GM12873 (cell line): ENCODE measurements around the gene PAQR7.

Experiments used
- CTCF ChIP-seq: IDR thresholded peaks from 2 replicates; pipeline ENCODE4 v1.5.1; 2012; ENCODE audit warnings: low read depth, mild to moderate bottlenecking, moderate library complexity, low read length, control low read depth; ENCODE audit not compliant: insufficient read depth; ENCODE audit errors: missing control alignments

PAQR7 gene

GRCh38 chr1:25873120-25873519 lies 2.4 kb downstream of the PAQR7 start:
- peak; percentile 11 for TF ChIP-seq CTCF

- no peak for TF ChIP-seq CTCF
Observed at GRCh38 chr1:25872713-25873112, 2.8 kb downstream of the PAQR7 start.

- no peak for TF ChIP-seq CTCF
Observed at GRCh38 chr1:25871704-25872494, 3.6 kb downstream of the PAQR7 start.

- TF ChIP-seq CTCF: no peak
Observed at GRCh38 chr1:25871086-25871703, 4.3 kb downstream of the PAQR7 start.

GRCh38 chr1:25870614-25871013 lies 4.9 kb downstream of the PAQR7 start:
- TF ChIP-seq CTCF: no peak

GRCh38 chr1:25869909-25870606 lies 5.5 kb downstream of the PAQR7 start:
- no peak for TF ChIP-seq CTCF
